Right hindlimb (tissue), 1 donor: ENCODE results near the gene GULP1.
"Not testable (repeated sequence)": the region's sequence is repeated elsewhere in the genome, so short reads cannot be mapped to it uniquely, and the experiment has no call there.

ENCODE experiments used
- DNase-seq: peaks from one replicate; pipeline ENCODE4 v3.0.0-alpha.2; 2018

The GULP1 gene

GRCh38 chr2:188293601-188294351, 2.1 kb downstream of the GULP1 start:
- peak; percentile 83 for DNase-seq

GRCh38 chr2:188294352-188294926, 2.8 kb downstream of the GULP1 start:
- DNase-seq: no peak

- DNase-seq: no peak
Measured at GRCh38 chr2:188295067-188295685, 3.5 kb downstream of the GULP1 start.

GRCh38 chr2:188297978-188298377, 6.3 kb downstream of the GULP1 start:
- no peak for DNase-seq

- not testable (repeated sequence) for DNase-seq
Measured at GRCh38 chr2:188298937-188299371, 7.3 kb downstream of the GULP1 start.

- DNase-seq: no peak
Measured at GRCh38 chr2:188303363-188304031, 11.8 kb downstream of the GULP1 start.

DNA sequence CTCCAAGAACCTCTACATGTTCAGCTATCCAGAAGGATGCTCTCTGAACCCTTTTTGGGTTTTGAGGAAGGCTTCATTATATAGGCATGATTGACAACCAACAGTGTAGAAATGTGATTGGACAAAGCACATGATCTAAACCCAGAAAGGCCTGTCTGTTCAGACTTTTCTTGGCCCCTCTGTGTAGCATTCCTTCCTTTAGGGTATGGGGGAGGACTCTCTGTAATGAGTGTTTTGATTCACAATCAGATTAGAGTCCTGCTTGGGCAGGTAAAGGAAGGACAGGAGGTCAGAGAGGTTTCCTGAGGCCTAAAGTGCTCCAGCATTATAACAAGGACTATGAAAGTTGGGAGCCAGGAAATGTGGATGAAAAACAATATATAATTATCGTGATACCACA, 13.6 kb downstream of the GULP1 start:
- no peak for DNase-seq

DNA sequence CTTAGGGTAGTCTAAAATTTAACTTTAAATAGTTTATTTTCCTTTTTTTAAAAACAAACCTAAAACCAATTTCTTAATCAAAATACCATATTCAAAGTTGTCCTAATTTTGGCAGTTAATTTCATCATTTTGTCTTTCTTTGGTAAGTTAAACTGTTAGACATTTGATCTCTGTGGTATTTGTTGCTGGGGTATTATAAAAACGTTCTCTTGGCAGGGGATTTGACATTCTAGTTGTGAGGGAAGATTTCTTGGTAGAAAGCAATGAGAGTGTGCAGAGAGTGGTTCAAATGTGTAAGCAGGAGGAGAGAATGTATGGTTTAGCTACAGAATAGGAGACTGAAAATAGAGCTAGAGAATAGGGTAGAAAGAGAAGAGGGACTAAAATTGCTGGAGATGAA, 14.6 kb downstream of the GULP1 start:
- no peak for DNase-seq

GRCh38 chr2:188307850-188308283, 16.2 kb downstream of the GULP1 start:
- DNase-seq: no peak

GRCh38 chr2:188308483-188308882, 16.8 kb downstream of the GULP1 start:
- DNase-seq: no peak

GRCh38 chr2:188309364-188309763, 17.7 kb downstream of the GULP1 start:
- DNase-seq: no peak

GRCh38 chr2:188314314-188315054, 22.8 kb downstream of the GULP1 start:
- DNase-seq: no peak

DNA sequence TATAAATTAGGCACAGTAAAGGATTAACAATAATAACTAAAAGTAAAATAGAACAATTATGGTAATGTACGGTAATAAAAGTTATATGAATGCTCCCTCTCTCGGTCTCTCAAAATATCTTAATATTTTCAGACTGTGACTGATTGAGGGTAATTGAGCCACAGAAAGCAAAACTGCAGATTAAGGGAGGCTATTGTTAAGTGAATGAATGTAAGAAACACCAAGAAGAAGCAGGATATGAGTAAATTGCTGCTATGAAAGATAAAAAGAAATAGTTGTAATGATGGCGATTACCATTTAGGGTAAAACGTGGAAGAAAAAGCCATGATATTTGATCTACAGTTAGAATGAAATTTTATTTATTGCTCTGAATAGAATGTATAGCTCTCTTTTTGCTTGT, 24.1 kb downstream of the GULP1 start:
- no peak for DNase-seq

DNA sequence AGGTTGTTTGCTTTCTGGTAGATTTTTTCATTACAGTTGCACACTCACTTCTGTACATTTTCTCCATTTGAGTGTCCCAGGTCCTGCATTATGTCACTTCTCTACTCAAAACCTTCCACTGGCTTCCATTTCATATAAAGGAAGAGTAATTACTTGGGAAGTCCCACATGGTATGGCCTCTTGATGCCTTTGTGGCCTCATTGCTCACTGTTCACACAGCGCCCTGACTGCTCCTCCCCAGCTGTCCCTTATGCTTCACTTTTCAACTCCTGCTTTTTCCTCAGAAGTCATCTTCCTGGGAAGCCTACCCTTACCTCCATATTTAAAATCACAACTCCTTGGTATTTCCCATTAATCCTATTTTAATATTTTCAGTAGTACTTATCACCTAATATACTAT, 24.7 kb downstream of the GULP1 start:
- DNase-seq: no peak

DNA sequence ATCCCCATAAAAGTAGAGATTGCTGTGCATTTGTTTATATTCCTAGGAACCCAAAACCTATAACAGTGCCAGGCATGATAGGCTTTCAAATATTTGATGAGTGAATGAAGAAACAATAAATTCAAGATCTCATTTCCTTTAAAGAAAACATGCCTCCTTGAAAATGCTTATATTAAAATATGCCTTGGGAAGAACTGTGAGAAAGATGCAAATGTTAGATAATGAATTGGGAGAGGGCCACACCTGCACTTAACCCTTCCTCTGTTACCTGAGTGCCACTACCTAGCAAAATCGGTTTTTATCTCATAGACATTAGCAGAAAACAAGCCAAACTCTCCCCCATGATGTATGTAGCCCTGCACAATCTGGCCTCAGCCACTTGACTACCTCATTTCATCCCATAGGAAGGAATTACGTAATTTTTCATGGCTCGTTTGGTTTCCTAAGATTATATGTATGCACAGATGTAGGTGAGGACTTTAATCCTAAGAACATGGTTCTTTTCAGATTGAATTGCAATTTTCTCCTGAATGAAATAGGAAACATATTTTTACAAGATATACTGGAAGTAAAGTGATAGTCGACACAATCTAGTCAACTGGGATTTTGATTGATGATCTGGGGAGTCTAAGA, 25.2 kb downstream of the GULP1 start:
- DNase-seq: no peak

DNA sequence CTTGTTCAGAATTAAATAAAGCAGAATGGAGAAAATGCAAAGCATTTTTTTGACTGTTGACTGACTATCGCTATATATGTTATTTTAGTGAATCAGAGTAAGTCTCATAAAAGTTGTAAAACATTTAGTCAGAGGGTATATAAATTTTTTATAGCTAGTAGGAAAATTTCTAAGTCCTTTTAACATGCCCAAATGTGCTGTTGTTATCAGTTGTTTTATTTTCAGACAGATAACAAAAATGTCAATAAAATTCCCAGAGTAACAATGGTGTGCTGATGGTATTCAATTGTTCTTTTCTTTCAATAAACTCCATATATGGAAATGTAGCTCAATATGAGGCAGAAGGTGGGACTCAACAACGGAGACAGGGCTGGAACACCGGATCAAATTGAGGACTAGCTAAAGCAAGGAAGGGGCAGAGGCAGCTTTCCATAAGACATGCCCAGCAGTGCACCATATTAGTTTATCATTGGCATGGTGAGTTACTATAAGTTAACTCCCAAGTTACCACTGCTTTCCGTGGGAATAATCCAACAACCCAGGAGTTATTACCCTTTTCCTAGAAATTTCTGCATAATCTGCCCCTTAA, 26.6 kb downstream of the GULP1 start:
- no peak for DNase-seq

- DNase-seq: no peak
Measured at GRCh38 chr2:188319838-188320237, 28.2 kb downstream of the GULP1 start.

- DNase-seq: no peak
Measured at GRCh38 chr2:188320861-188321260, 29.2 kb downstream of the GULP1 start.

- DNase-seq: no peak
Measured at GRCh38 chr2:188322569-188323551, 31.2 kb downstream of the GULP1 start.

DNA sequence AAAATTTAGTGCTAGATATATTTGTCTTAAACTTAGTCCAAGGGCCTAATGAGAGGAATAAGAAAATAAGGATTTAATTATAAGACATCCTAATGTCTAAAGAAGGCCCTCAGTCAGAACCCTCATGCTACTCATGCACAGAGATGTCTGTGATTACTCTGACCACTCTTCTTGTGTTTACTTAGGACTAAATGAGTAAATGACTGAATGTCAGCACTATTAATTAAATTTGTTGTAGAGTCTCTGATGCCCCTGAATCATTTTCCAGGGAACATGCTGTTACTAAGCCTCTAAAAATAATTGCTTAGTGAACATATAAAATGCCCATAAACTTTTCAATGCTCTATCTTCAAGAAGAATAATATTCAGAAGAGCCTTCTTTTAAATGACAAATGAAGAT, 32.4 kb downstream of the GULP1 start:
- DNase-seq: no peak

DNA sequence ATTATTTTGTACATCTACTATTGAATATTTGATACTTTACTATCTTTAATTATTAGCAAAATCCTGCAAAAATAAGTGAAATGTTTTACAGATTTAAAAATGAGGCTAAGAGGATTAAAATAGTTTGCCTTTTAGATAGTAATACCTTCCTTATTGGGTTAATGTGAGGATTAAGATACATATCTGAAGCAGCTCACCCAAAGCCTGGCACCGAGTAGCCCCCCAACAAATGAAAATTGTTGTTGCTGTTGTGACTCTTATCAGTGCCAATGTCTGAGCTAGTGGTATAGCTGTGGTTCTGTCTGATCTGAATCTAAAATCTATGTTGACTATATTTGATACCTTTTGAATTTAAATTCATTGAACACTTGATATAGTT, 34.6 kb downstream of the GULP1 start:
- DNase-seq: no peak
